GM12864 (cell line): ENCODE results near the gene RALGAPA2.

ENCODE experiments used
- DNase-seq: peaks from one replicate; pipeline ENCODE4 v3.0.0-alpha.2; 2011; ENCODE audit warnings: low read depth
- H3K4me3 ChIP-seq: 2 replicates; pipeline ENCODE4 v1.5.1; 2011; ENCODE audit warnings: mild to moderate bottlenecking, low read depth, low read length, control low read depth
- TF ChIP-seq, protein P1 (sequence below): IDR thresholded peaks from 2 replicates; pipeline ENCODE4 v1.5.1; 2011; ENCODE audit warnings: low read depth, mild to moderate bottlenecking, moderate library complexity, low read length, control low read depth, inconsistent platforms; ENCODE audit errors: missing control alignments

RALGAPA2 gene

DNA sequence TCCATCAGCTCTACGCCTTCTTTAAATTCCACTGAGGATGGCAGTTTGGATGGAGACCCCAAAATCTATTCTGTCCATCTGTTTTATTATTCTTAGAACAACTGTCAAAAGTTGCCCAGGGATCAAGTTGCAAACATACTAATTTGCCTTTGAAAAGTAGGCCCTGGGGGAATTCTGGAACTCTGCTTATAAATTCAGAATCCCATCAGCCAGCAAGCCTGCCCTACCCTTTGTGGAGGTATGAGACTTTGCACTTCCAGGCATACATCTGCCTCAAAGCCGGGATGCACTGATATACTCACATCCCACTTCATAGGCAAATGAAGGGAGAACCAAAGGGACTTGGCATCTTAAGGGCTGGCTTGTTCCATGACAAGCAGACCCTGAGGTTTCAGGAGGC lies 250.9 kb downstream of the RALGAPA2 start:
- no peak overlapping the region for H3K4me3 ChIP-seq
- TF ChIP-seq, protein P1, sequence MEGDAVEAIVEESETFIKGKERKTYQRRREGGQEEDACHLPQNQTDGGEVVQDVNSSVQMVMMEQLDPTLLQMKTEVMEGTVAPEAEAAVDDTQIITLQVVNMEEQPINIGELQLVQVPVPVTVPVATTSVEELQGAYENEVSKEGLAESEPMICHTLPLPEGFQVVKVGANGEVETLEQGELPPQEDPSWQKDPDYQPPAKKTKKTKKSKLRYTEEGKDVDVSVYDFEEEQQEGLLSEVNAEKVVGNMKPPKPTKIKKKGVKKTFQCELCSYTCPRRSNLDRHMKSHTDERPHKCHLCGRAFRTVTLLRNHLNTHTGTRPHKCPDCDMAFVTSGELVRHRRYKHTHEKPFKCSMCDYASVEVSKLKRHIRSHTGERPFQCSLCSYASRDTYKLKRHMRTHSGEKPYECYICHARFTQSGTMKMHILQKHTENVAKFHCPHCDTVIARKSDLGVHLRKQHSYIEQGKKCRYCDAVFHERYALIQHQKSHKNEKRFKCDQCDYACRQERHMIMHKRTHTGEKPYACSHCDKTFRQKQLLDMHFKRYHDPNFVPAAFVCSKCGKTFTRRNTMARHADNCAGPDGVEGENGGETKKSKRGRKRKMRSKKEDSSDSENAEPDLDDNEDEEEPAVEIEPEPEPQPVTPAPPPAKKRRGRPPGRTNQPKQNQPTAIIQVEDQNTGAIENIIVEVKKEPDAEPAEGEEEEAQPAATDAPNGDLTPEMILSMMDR: no peak
- no peak for DNase-seq

DNA sequence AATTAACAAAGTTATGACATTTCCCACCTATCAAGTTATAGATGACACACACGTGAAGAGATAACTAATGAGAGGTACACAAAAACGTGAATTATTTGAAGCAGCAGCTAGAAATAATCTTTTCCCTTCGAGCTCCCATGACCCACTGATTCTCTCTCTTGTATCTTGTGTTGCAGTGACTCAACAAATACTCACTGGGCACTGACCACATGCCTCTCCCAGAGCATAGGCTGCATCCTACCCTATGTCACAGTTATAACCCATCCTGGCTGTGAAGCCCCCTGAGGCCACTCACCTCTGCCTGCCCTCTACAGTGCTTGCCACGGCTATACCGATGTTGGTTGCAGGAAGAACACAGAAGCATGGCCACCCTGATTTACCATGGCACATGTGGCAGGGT lies 252.7 kb downstream of the RALGAPA2 start:
- H3K4me3 ChIP-seq: no peak overlapping the region
- TF ChIP-seq, protein P1: no peak
- no peak for DNase-seq

DNA sequence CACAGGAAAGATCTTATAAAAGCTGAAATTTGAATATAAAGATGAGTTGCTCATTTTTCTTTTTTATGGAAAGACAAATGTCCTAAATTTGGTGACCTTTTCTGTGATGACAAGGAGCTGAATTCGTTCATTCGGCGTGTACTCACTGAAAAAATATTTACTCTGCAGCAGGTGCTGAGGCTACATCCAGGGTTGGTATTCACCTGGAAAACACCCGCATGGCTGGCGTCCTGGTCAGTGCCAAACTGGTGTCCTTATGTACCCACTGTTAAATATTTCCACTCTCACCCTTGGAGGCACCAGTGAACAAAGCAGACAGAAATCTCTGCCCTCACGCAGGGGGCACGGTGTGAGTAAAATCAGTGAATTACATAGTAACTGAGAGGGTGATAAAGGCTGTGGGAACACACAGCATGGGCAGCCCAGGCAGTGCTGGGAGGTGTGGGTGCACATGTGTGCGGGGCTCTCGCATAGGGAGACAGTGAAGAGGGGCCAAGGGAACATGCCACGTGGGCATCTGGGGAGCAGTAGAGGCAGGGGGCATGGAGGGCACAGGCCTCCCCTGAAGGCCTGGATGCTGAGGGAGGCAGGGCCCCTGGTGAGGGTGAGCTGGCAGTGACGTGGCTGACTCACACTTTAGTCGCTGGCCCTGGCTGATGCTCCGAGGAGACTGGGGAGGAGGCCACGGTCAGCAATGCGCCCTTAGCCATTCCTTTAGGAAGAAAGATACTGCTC lies 254.9 kb downstream of the RALGAPA2 start:
- DNase-seq: no peak

DNA sequence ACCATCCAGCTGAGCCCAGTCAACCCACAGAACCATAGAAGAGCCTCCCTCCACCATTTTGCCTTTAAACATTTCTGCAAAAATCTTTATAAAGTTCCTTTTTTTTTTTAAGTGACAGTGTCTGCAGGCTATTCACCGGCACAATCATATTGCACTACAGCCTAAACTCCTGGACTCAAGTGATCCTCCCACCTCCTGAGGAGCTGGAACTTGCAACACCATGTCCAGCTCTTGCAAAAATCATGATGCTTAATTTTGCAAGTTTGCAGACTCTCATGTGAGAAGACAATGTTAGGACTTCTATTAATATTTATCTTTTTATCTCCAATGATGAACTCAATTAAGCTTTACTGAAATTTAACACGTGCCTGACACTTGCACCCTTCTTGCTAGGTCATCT lies 255.7 kb downstream of the RALGAPA2 start:
- no peak for DNase-seq
- TF ChIP-seq, protein P1: no peak
- H3K4me3 ChIP-seq: no peak overlapping the region

More for the DNA sequence above, 254.9 kb downstream of the RALGAPA2 start:
- no peak overlapping the region for H3K4me3 ChIP-seq
- TF ChIP-seq, protein P1: no peak

DNA sequence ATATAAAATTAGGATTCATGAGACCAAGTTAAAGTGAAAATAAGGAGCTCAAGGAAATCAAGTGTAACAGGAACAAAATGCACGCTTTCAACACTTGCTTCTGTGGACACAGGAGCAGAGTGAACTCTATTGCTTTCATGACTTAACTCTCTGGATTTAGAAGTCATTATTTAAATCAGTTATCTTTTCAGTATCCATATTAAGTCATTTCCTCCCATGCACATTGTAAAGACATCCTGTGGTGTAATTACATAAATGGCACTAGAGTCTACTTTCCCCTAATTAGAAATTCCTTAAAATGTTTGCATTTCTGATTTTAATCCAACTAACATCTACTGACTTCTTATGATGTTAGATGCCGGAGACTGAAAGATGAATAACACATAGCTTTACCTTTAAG lies 256.5 kb downstream of the RALGAPA2 start:
- H3K4me3 ChIP-seq: no peak overlapping the region
- DNase-seq: no peak

DNA sequence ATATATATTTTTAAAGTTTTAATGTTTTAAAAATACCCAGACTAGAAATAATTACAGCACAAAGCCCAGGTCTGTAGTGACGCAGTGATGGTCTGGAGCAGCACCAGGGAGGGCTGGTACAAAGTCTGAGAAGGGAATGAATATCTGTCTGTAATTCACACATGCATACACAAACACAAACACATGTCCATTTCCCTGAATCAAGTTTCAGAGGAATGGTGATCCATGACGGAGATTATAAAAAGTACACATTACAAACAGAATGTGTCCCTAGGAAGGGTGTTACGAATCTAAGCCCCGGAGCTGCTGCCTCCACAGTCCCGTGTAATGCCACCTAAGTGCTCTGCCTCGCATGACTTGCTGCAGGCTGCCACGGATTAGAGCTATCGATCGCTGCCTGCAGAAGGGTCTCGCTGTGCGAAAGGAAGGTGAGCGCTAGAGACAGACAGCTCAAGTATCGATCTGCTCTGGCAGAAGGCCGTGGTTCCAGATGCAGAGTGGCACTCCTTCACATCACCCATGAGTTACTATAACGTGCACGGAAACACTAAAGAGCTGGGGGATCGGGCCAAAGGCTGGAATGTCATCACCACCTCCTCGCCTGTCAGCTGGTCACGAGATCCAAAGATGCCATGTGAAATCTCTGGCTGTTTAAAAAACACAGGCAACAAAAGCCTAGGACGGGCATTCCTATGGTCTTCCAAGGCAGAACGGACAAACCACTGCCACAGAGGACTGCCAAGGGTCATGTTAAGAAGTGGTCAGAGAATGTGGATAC lies 257.4 kb downstream of the RALGAPA2 start:
- TF ChIP-seq, protein P1: no peak
- H3K4me3 ChIP-seq: no peak overlapping the region
- no peak for DNase-seq

More for the DNA sequence above, 256.5 kb downstream of the RALGAPA2 start:
- TF ChIP-seq, protein P1: no peak
